ENCODE measurements around the gene RIMS3.

RIMS3 gene

DNA sequence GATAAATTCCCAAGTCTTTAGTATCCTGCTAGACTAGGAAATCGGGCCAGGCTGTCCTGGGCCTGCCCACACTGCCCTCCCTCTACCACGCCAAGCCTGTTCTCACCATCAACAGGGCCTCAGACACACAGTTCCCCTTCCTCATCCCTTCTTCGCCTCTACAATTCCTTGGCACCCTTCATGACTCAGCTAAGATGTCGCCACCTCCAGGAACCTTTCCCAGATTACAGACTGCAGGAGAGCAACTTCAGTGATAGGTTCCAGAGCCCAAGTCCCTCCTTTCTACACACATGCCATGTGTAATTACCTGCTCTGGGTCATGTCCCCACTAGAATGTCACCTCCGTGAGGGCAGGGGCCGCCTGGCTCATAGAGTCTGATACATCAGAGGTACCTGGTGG, 3.3 kb downstream of the RIMS3 start:
- CTCF ChIA-PET, result interaction anchor here (1.5 to 1.6 kb wide), 2 partner anchors 31 to 49 kb away, joined by 4 to 5 read pairs; no protein-coding TSS in a partner anchor
- no peak for DNase-seq (ENCODE audit: low read depth, low spot score)
- H3K4me3 ChIP-seq (ENCODE audit: low read depth, low read length), result no peak overlapping the region
- POLR2A ChIA-PET, result no interaction called here
- TF ChIP-seq, protein P1, sequence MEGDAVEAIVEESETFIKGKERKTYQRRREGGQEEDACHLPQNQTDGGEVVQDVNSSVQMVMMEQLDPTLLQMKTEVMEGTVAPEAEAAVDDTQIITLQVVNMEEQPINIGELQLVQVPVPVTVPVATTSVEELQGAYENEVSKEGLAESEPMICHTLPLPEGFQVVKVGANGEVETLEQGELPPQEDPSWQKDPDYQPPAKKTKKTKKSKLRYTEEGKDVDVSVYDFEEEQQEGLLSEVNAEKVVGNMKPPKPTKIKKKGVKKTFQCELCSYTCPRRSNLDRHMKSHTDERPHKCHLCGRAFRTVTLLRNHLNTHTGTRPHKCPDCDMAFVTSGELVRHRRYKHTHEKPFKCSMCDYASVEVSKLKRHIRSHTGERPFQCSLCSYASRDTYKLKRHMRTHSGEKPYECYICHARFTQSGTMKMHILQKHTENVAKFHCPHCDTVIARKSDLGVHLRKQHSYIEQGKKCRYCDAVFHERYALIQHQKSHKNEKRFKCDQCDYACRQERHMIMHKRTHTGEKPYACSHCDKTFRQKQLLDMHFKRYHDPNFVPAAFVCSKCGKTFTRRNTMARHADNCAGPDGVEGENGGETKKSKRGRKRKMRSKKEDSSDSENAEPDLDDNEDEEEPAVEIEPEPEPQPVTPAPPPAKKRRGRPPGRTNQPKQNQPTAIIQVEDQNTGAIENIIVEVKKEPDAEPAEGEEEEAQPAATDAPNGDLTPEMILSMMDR (IDR thresholded peaks at IDR 0.05; ENCODE audit: insufficient read depth, low read length, missing control alignments), result no peak

DNA sequence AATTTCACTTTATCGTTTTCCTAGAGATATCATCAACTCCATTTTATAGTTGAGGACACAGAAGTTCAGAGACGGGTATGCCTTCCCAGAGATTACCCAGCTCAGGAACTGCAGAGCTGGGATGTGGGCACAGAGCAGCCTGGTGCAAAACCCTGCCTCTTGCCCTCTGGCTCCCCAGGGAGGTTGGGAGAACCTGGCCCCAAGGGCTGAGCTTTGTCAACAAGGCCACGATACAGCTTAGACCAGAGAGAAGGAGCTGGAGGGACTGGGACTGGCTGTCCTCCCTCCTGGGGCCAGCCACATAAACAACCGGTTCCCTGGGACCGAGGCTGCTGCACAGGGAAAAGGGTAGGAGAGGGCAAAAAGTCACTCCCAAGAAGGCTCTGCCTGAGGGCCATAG, 3.8 kb downstream of the RIMS3 start:
- ChIA-PET CTCF (no interaction called here), POLR2A (no interaction called here)
- H3K4me3 ChIP-seq (ENCODE audit: low read depth, low read length), result no peak overlapping the region
- TF ChIP-seq, protein P1 (IDR thresholded peaks at IDR 0.05; ENCODE audit: insufficient read depth, low read length, missing control alignments), result no peak
- DNase-seq (ENCODE audit: low read depth, low spot score), result no peak

DNA sequence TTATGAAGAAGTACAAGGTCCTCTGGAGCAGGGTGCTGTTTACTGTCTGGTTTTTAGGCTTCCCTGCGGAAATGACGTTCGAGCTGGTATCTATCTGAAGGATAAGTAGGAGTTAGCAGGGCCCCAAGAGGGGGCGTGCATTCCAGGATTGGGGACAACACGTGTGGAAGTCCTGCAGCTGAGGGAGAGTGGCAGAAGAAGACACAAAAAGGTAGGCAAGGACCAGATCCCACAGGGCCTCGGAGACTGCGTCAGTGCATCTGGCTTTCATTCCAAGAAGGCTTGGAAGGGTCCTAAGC, 5.9 kb downstream of the RIMS3 start:
- DNase-seq (ENCODE audit: low read depth, low spot score), result no peak
- TF ChIP-seq, protein P1 (IDR thresholded peaks at IDR 0.05; ENCODE audit: insufficient read depth, low read length, missing control alignments), result no peak
- POLR2A ChIA-PET, result no interaction called here
- no peak overlapping the region for H3K4me3 ChIP-seq (ENCODE audit: low read depth, low read length)
- CTCF ChIA-PET, result interaction anchor here (0.9 to 4.4 kb wide), 2 partner anchors 10 to 190 kb away, joined by 3 to 22 read pairs; no protein-coding TSS in a partner anchor

DNA sequence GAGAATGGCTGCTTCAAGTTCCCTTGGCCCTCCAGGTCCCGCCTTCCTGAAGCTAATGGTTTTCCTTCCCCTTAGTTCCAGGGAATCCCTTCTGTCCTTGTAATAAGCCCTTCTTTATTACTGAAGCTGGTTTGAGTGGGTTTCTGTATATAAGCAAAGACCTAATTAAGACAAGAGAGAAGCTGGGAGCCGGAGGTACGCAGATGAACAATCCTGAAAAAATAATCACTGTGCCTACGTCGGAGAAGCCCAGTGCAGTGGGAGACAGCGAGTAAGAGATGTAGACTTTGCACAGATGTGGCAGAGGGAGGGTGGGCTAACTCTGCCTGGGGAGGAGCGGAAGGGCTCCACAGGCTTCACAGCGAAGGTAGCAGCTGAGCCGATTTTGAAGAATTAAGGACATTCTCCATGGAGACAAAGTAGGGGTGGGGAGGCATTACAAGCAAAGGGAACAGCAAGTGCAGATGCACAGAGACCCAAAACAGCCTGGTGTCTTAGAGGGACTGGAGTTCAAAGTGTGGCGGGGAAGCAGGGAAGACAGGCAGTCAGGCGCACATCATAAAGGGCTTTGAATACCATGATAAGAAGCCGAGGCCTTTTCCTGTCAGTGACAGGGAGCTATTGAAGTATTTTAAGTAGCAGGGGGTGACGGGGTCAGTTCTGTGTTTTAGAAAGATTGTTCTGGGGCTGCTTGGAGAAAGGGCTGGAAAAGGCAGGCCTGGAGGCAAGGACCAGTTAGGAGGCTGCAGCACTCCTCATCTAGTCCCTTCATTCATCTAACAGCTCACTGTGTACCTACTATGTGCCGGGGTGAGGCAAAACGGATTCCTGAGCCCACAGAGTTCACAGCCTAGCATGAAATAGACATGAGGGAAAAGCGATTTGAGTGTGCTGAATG, 6.5 kb downstream of the RIMS3 start:
- ChIA-PET POLR2A (no interaction called here), CTCF (interaction anchor here (0.6 to 4.4 kb wide), 2 partner anchors 10 to 1935 kb away, joined by 3 to 22 read pairs; no protein-coding TSS in a partner anchor)
- no peak for DNase-seq (ENCODE audit: low read depth, low spot score)
- no peak overlapping the region for H3K4me3 ChIP-seq (ENCODE audit: low read depth, low read length)
- TF ChIP-seq, protein P1 (IDR thresholded peaks at IDR 0.05; ENCODE audit: insufficient read depth, low read length, missing control alignments), result no peak

DNA sequence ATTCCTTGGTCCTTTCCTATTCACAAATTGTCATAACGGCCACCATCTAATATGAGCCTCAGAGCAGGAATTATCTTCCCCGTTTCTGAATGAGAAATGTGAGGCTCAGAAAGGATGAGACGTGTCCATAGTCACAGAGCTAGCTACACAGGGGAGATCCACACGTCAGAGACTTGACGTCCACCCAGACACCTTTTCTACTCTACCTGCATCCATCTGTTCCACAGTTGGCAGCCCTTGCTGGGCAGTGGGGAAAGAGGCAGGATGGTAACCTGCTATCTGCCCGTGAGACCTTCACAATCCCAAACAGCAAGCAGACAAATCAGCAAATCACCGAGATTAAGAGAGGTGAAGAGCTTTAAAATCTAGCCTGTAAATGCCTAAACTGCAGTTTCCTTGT, 8.4 kb downstream of the RIMS3 start:
- ChIA-PET CTCF (interaction anchor here (1.0 to 4.4 kb wide), 3 partner anchors 12 to 124 kb away, joined by 3 to 22 read pairs (median 5); no protein-coding TSS in a partner anchor), POLR2A (no interaction called here)
- DNase-seq (ENCODE audit: low read depth, low spot score), result no peak
- no peak overlapping the region for H3K4me3 ChIP-seq (ENCODE audit: low read depth, low read length)
- TF ChIP-seq, protein P1 (IDR thresholded peaks at IDR 0.05; ENCODE audit: insufficient read depth, low read length, missing control alignments), result no peak

DNA sequence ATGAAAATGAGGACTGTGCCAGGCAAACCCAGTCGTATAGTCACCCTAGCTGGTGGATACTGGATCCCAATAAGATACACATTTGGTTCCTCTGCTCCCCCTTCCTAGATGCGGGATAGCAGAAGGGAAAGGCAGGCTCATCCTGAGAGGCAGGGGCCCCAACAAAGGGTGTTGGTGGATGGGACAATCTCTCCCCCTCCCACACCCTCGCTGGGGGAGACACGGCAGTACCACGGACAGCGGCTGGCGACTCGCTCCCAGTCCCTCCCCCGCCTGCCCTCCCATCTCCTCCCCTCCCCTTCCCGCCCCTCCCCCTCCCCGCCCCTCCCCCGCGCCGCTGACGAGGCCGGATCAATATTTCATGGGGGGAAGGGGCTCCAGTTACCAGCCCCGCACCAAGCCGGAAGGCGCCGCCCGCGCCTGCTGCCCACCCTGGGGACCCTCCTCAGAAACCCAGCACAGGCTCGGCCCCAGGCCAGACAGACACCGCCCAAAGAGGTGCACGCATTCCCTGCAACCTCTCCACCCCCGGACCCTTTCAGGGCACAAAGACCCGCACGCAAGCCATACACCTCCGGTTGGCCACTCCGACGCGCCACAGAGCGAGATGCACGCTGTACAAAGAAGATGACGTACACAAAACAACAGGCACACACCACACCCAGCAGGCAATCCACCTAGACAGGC, 11.5 kb downstream of the RIMS3 start:
- TF ChIP-seq, protein P1 (IDR thresholded peaks at IDR 0.05; ENCODE audit: insufficient read depth, low read length, missing control alignments), result no peak
- ChIA-PET CTCF (no interaction called here), POLR2A (no interaction called here)
- H3K4me3 ChIP-seq (ENCODE audit: low read depth, low read length), result no peak overlapping the region
- DNase-seq (ENCODE audit: low read depth, low spot score), result no peak
